K562 (cell line): ENCODE results near the gene PIK3CD.

ENCODE experiments used
- CTCF ChIP-seq, 3 experiments: IDR thresholded peaks in 2 of 3; conservative IDR thresholded peaks in 1 of 3; 2 replicates each; pipeline ENCODE4 v1.5.1; 2011 to 2012; ENCODE audit warnings: low read length in 3 of 3, mild to moderate bottlenecking in 3 of 3, control low read depth in 2 of 3, improper control_type of control experiment in 1 of 3, inconsistent platforms in 1 of 3, low read depth in 1 of 3, mixed read lengths in 1 of 3, moderate library complexity in 1 of 3; ENCODE audit not compliant: insufficient read depth in 2 of 3
- MXI1 ChIP-seq: IDR thresholded peaks from 2 replicates; pipeline ENCODE4 v1.6.1; 2011; ENCODE audit warnings: low read depth, mild to moderate bottlenecking, improper control_type of control experiment, low read length
- SMC3 ChIP-seq: conservative IDR thresholded peaks from 2 replicates; pipeline ENCODE4 v1.6.1; 2011; ENCODE audit warnings: low read depth, low read length, improper control_type of control experiment; ENCODE audit not compliant: insufficient read depth
- ZNF232 ChIP-seq: sonication (generic); formaldehyde crosslinking; IDR thresholded peaks from 2 replicates; pipeline ENCODE4 v1.8.0; 2022; ENCODE audit warnings: mild to moderate bottlenecking, missing genetic modification reagents

GRCh38 chr1:9658199-9658598 lies 6.7 kb downstream of the PIK3CD start:
- TF ChIP-seq ZNF232 (no peak), CTCF (IDR thresholded peaks at IDR 0.05 in 2 of 3, conservative IDR thresholded peaks at IDR 0.05 in 1 of 3; ENCODE audit: insufficient read depth in 2 of 3, low read depth in 1 of 3, low read length in 3 of 3) (no peak), SMC3 (no peak), MXI1 (no peak)
